NCI-H524 (cell line): ENCODE results near the gene RSPH6A.
A peak's percentile ranks its signal among the peaks of the same experiment; 100 is the strongest.

Experiments
- DNase-seq, 2 experiments: peaks; one replicate each; lab custom pipeline; 2025; lab: John Stamatoyannopoulos, UW

The RSPH6A gene

GRCh38 chr19:45814851-45815480 is at the start of gene RSPH6A:
TSS of gene RSPH6A (minus strand) at chr19:45815308. CDS start at chr19:45815176, 132 bp downstream.
- no peak for DNase-seq

GRCh38 chr19:45864629-45865082 is 49.5 kb upstream of the RSPH6A start:
- DNase-seq = no peak

GRCh38 chr19:45863840-45864628 is 48.9 kb upstream of the RSPH6A start, which contains the start of gene FOXA3:
TSS of gene FOXA3 (plus strand) at chr19:45864326. CDS start at chr19:45864457, 131 bp downstream.
- peak; percentile 23 to 59 for DNase-seq

GRCh38 chr19:45863335-45863839 is 48.3 kb upstream of the RSPH6A start:
- DNase-seq = no peak

GRCh38 chr19:45862564-45863334 is 47.6 kb upstream of the RSPH6A start, which contains the start of gene SYMPK:
TSS of gene SYMPK (minus strand) at chr19:45863147. CDS start at chr19:45854495, 8,652 bp downstream.
- peak; percentile 93 to 97 for DNase-seq

- DNase-seq = no peak
Measured at GRCh38 chr19:45862271-45862563, 47.1 kb upstream of the RSPH6A start.

- no peak for DNase-seq
Measured at GRCh38 chr19:45860359-45861259, 45.5 kb upstream of the RSPH6A start.

- DNase-seq = no peak
Measured at GRCh38 chr19:45854167-45854778, 39.2 kb upstream of the RSPH6A start.

GRCh38 chr19:45852983-45853382 is 37.9 kb upstream of the RSPH6A start:
- no peak for DNase-seq

- no peak for DNase-seq
Measured at GRCh38 chr19:45852145-45852750, 37.1 kb upstream of the RSPH6A start.

GRCh38 chr19:45848922-45849321 is 33.8 kb upstream of the RSPH6A start:
- DNase-seq = no peak

- no peak for DNase-seq
Measured at GRCh38 chr19:45847663-45848062, 32.6 kb upstream of the RSPH6A start.

- DNase-seq = no peak
Measured at GRCh38 chr19:45842198-45842597, 27.1 kb upstream of the RSPH6A start.

GRCh38 chr19:45834970-45835369 is 19.9 kb upstream of the RSPH6A start:
- no peak for DNase-seq

GRCh38 chr19:45828945-45829344 is 13.8 kb upstream of the RSPH6A start:
- DNase-seq = no peak

- DNase-seq = no peak
Measured at GRCh38 chr19:45828523-45828922, 13.4 kb upstream of the RSPH6A start.

- DNase-seq = no peak
Measured at GRCh38 chr19:45827459-45828093, 12.5 kb upstream of the RSPH6A start.

GRCh38 chr19:45826934-45827333 is 11.8 kb upstream of the RSPH6A start:
- peak; percentile 9 to 49 for DNase-seq

GRCh38 chr19:45825917-45826893 is 11.1 kb upstream of the RSPH6A start:
- DNase-seq = no peak
